ENCODE data around the gene HHIPL1.
A peak's percentile ranks its signal among the peaks of the same experiment; 100 is the strongest.

The HHIPL1 gene

DNA sequence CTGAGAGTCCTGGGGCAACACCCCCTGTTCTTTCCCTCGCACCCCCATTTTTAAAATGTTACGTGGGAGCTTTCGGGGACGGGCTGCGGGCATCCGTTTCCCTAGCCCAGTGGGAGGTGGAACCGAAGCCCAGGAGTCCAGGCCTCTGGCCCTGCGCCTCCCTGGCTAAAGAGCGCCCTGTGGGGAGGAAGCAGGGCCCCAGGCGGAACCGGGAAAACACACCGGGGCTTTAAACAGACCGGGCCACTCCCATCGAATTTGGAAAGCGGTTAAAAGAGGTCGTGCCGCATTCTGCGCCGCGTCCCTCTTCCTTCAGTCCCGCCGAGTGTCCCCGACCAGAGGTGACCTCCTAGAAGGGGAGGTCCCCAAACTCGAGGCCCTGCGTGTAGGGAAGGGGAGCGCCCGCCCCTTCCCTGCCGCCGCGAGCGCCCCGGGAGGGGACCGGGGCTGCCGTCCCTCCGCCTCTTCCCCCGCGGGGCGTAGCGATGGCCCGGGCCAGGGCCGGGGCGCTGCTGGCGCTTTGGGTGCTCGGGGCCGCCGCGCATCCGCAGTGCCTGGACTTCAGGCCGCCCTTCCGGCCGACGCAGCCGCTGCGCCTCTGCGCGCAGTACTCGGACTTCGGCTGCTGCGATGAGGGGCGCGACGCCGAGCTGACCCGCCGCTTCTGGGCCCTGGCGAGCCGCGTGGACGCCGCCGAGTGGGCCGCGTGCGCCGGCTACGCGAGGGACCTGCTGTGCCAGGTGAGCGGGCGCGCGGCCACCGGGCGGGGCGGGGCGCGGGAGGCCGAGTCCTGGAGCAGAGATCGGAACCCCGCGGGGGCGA is at the start of gene HHIPL1:
HHIPL1 (plus strand) TSS at position 407 of the 822 bp plus-strand sequence; CDS start at position 486, 79 bp downstream.
- DNase-seq (ENCODE audit: low read depth), result no peak

DNA sequence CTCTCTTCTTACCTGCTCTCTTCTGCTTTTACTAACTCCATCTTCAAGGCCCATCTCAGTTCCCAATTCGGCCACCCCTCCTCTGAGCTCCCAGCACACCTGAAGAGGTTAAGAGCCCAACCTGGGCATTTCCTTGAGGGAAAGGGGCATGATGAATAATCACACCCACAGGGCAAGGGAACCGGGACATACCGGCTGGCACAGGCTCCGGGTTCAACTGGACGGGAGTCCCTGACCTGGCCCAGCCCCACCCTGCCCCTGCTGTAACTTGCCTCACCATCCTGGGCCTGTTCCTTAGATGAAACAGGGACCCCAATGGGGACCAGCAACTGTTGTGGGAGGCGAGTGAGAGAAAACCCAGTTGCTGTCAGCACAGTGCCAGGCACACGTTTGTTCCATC is 49.4 kb upstream of the HHIPL1 start:
- no peak for DNase-seq (ENCODE audit: low read depth)

DNA sequence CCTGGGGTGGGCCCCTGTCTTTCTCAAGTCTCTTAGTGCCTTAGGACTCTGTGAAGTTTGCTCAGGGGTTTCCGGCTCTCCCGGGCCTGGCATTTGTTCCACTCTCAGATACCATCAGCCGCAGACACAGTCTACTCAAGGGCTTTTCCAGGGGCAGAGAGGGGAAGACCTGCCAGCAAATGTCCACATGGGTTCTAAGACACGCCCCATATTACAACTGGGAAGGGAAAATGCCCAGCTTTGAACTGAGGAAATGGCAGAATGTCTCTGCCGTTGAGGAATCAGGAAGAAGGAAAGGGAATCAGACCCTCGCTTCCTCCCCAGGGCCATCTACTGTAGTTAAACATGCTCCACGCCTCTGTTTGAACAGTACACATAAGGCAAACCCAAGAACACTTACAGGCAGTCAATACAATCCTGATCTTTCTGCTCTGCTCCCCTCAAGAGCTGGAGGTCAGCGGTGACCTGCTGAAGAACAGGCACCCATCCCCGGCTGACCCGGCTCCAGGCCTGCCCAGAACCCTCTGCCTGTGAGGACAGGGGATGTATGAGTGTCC is 48.8 kb upstream of the HHIPL1 start:
- DNase-seq (ENCODE audit: low read depth), result no peak

GRCh38 chr14:99596772-99597171 is 48.2 kb upstream of the HHIPL1 start:
- no peak for DNase-seq (ENCODE audit: low read depth)

GRCh38 chr14:99597911-99598600 is 46.9 kb upstream of the HHIPL1 start:
- DNase-seq (ENCODE audit: low read depth), result no peak

DNA sequence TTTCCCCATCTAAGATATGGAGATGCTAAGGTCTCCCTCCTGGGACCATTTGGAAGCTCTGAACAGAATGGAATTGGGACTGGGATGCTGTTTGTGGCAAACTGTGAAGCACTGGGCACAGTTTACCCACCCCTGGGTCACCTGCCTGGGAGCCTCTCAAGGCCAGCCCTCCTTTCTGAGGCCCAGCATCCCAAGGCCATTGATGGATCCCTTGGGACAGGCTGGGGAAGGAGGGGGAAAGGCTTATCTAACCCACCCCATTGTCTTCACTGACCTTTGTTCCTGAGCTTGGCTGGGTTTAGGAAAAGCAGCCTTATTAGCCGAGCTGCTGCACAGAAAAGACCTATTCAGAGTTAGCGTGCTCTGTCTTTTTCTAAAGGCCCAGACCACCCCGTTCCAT is 46.2 kb upstream of the HHIPL1 start:
- DNase-seq (ENCODE audit: low read depth), result no peak

- DNase-seq (ENCODE audit: low read depth), result no peak
Measured at GRCh38 chr14:99599393-99599792, 45.5 kb upstream of the HHIPL1 start.

DNA sequence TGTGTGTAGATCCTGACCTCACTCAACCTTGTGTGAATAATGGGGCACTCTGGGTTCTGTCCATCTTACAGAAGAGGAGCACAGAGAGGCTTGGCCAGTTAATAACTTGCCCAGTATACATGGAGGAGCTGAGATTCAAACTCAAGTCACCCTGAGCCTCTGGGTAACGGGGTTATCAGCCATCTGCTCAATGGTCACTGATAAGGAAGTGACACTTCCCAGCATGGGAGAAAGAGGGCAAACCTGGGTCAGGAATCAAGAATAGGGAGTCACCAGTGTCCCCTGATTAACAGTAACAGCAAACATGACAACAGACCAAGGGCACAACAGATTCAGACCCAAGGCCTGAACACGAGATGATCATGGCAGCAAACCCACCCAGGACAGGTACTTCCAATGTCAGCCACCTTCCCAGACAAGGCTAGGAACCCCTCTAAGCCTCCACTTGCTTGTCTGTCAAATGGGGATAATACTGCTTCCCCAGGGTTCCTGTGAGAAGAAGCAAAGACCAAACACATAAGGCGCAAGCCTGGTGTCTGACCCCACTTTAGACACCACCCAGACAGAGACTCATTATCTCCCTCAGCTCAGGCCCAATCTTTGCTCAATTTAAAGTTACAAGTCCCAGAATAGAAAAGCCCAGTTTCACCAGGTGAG is 44.6 kb upstream of the HHIPL1 start:
- no peak for DNase-seq (ENCODE audit: low read depth)

DNA sequence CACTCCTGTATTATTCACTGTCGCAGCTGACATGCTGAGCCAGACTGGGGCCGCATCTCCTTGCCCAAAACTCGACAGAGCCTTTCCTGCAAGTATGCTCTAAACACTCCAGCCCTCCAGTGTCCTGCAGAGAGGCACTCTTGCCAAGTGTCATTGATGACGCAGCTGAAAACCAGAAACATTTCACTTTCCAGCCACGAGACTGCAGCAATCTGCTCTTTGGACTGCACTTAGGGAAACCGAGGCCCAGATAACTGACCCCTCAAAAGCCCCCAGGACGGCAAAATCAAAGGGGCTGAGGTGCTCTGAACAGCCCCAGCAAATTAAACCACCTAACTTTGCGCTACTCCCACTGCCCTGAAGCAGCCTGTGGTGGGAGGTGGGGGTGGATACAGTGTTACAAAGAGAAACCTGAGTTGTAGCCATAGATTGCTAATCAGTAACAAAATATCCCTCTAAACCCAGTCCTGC is 43.5 kb upstream of the HHIPL1 start:
- no peak for DNase-seq (ENCODE audit: low read depth)

DNA sequence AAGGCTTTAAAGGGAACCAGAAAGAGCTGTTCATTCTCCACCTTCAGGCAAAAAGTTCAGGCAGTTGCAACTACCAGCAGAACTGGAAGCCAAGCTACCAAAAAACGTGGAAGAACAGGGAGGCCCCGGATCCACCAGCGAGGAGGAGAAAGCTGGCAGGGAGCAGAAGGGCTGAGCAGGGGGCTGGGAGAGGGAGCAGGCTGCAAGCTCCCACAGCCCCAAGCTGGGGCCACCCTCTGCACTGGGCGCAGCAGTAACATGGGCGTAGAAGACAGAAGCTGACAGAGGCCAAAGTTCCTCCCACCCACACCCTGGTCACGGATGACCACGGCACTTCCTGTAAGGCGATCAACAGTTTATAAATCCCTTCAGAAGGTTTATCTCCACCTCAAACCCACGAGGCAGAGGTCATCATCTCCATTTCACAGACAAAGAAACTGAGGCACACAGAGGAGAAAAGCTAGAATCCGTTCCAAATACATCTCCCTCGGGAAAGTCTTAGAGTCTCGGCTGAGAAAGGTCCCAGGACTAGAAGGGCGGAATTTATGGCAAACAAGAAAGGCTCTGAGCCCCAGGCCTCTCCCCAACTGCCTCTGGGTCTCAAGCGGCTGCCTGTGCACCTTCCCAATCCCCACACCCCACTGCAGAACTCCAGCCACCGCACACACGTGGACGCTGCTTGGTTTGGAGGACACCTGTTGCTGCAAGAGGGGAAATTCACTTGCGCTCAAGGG is 42.7 kb upstream of the HHIPL1 start:
- no peak for DNase-seq (ENCODE audit: low read depth)

DNA sequence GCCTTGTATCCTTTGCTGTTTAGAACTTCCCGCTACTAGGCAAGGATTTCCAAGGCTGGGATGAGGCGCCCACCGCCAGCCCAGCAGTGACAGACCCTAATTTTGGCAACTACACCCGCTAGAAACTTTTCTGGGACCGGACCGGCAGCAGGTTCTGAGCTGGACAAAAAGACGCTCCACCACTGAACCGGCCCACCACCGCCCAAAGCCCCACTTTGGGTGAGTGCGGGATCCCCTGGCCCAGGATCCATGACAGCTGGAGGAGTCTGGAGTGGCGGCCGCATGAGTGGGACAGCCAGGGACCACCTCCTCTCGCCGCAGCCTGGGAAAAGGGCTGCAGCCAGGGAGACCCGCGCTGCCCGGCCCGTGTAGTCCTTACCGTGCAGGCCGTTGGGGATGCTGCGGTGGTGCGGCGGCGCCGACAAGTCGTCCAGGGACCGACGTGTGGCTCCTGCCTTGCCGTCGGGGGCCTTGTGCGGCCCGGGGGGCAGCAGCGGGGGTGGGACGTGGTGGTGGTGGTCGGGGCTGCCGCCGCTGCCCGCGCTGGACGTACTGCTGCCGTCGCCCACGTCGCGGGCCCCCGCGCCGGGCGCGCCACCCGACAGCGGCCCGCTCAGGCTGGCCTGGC is 42.0 kb upstream of the HHIPL1 start:
- DNase-seq (ENCODE audit: low read depth), result no peak

DNA sequence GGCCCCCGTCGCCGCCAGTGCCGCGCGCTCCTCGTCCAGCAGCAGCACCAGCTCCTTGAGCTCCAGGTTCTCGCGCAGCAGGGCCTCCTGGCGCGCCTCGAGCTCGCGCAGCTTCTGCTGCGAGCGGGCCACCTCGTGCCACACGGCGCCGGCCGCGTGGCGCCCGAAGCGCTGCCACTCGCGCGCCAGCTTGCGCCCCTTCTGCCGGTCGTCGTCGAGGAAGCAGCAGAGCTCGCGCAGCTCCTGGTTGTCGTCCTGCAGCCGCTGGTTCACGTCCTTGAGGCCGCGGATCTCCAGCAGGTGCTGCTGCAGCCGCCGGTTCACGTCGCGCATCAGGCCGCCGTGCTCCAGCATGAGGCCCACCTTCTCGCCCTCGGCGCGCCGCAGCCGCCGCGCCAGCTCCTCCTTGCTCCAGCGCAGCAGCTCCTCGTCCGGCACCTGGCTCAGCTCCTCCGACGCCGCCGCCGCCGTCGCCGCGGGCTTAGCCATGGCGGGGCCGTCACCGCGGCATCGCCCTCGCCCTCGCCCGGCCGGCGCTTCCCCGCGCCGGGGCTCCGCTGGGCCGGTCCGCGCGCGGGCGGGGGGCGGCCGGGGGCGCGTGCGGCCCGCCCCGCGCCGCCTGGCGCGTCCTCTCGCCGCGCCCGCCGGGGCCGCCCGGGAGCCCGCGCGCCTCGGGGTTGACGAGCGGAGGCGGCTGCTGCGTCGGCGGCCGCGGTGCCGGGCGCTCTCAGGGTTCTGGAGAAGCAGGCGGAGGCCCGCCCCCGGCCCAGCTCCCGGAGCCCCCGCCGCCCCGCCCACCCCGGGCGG is 41.3 kb upstream of the HHIPL1 start, which contains the start of gene CCDC85C:
CCDC85C (minus strand) TSS at position 737 of the 807 bp plus-strand sequence; CDS start at position 489, 248 bp downstream.
- DNase-seq (ENCODE audit: low read depth), result peak; percentile 40

- peak; percentile 95 for DNase-seq (ENCODE audit: low read depth)
Measured at GRCh38 chr14:99604278-99604765, 40.6 kb upstream of the HHIPL1 start.

GRCh38 chr14:99604766-99605298 is 40.1 kb upstream of the HHIPL1 start:
- DNase-seq (ENCODE audit: low read depth), result peak; percentile 20

- peak; percentile 75 for DNase-seq (ENCODE audit: low read depth)
Measured at GRCh38 chr14:99605299-99605961, 39.5 kb upstream of the HHIPL1 start.

GRCh38 chr14:99606359-99606758 is 38.6 kb upstream of the HHIPL1 start:
- no peak for DNase-seq (ENCODE audit: low read depth)

GRCh38 chr14:99608591-99608990 is 36.3 kb upstream of the HHIPL1 start:
- no peak for DNase-seq (ENCODE audit: low read depth)

GRCh38 chr14:99609245-99610170 is 35.4 kb upstream of the HHIPL1 start:
- DNase-seq (ENCODE audit: low read depth), result peak; percentile 16
